ENCODE results near the gene OR4C45. TPM values are rescaled to one million over a fixed set of nuclear protein-coding genes. Genes with fewer than 3 reads are reported as not detected.

Gene OR4C45
- polyA plus RNA-seq, 1 donor from 2014 or later, result not detected

- TF ChIP-seq SMC3 (conservative IDR thresholded peaks at IDR 0.05; ENCODE audit: poor library complexity) (no peak), CTCF (IDR thresholded peaks at IDR 0.05; ENCODE audit: poor library complexity, severe bottlenecking) (no peak), POLR2AphosphoS5 (IDR thresholded peaks at IDR 0.05) (no peak), MXI1 (conservative IDR thresholded peaks at IDR 0.05; ENCODE audit: poor library complexity, severe bottlenecking) (no peak), TAF1 (IDR thresholded peaks at IDR 0.05; ENCODE audit: low read depth) (no peak)
- Histone ChIP-seq H3K9me2 (ENCODE audit: insufficient read depth, low read length) (no peaks in the 10 kb centered on the region), H3F3A (ENCODE audit: insufficient read depth, low read length, poor library complexity, severe bottlenecking) (no peaks in the 10 kb centered on the region), H3K27ac (ENCODE audit: low read length) (no peak overlapping the region), H3K4me3 (ENCODE audit: low read length) (no peak overlapping the region), H4K20me1 (ENCODE audit: insufficient read depth) (no peaks in the 10 kb centered on the region), H3K9me3 (ENCODE audit: low read length) (peaks cover 20% of the 10 kb centered on the region), H3K79me2 (replicated peaks; ENCODE audit: insufficient read depth, low read length) (no peaks in the 10 kb centered on the region), H3K36me3 (ENCODE audit: insufficient read depth, low read length) (no peaks in the 10 kb centered on the region), H3K4me2 (ENCODE audit: low read length) (no peak overlapping the region), H3K27me3 (ENCODE audit: insufficient read depth, low read depth, low read length) (no peaks in the 10 kb centered on the region), H3K9ac (ENCODE audit: low read length) (no peak overlapping the region), H2AFZ (ENCODE audit: low read depth, low read length) (no peak overlapping the region)
Observed at GRCh38 chr11:50074161-50074560, 41.5 kb downstream of the OR4C45 start.

GRCh38 chr11:50075856-50076255 lies 43.2 kb downstream of the OR4C45 start:
- TF ChIP-seq SMC3 (conservative IDR thresholded peaks at IDR 0.05; ENCODE audit: poor library complexity), result no peak
- TF ChIP-seq MXI1 (conservative IDR thresholded peaks at IDR 0.05; ENCODE audit: poor library complexity, severe bottlenecking), result no peak
- TF ChIP-seq EP300 (conservative IDR thresholded peaks at IDR 0.05; ENCODE audit: poor library complexity, severe bottlenecking), result no peak
- no peak for TF ChIP-seq EZH2 (IDR thresholded peaks at IDR 0.05; ENCODE audit: borderline replicate concordance, insufficient read depth, low read length, poor library complexity, severe bottlenecking)
- TF ChIP-seq REST (IDR thresholded peaks at IDR 0.05; ENCODE audit: borderline replicate concordance), result no peak

GRCh38 chr11:50077526-50077925 lies 44.9 kb downstream of the OR4C45 start:
- Histone ChIP-seq H4K20me1 (ENCODE audit: insufficient read depth) (no peaks in the 10 kb centered on the region), H3K4me2 (ENCODE audit: low read length) (no peak overlapping the region), H3K79me2 (replicated peaks; ENCODE audit: insufficient read depth, low read length) (no peaks in the 10 kb centered on the region), H3K9me3 (ENCODE audit: low read length) (peaks cover 16% of the 10 kb centered on the region), H3K9ac (ENCODE audit: low read length) (no peak overlapping the region), H3K9me2 (ENCODE audit: insufficient read depth, low read length) (no peaks in the 10 kb centered on the region), H3K27ac (ENCODE audit: low read length) (no peak overlapping the region), H3K36me3 (ENCODE audit: insufficient read depth, low read length) (no peaks in the 10 kb centered on the region), H2AFZ (ENCODE audit: low read depth, low read length) (no peak overlapping the region), H3F3A (ENCODE audit: insufficient read depth, low read length, poor library complexity, severe bottlenecking) (no peaks in the 10 kb centered on the region), H3K27me3 (ENCODE audit: insufficient read depth, low read depth, low read length) (no peaks in the 10 kb centered on the region), H3K4me3 (ENCODE audit: low read length) (no peak overlapping the region)
- TF ChIP-seq MXI1 (conservative IDR thresholded peaks at IDR 0.05; ENCODE audit: poor library complexity, severe bottlenecking) (no peak), SMC3 (conservative IDR thresholded peaks at IDR 0.05; ENCODE audit: poor library complexity) (no peak), REST (IDR thresholded peaks at IDR 0.05; ENCODE audit: borderline replicate concordance) (no peak), CTCF (IDR thresholded peaks at IDR 0.05; ENCODE audit: poor library complexity, severe bottlenecking) (no peak), EP300 (conservative IDR thresholded peaks at IDR 0.05; ENCODE audit: poor library complexity, severe bottlenecking) (no peak), RAD21 (conservative IDR thresholded peaks at IDR 0.05) (no peak), TAF1 (IDR thresholded peaks at IDR 0.05; ENCODE audit: low read depth) (no peak), POLR2AphosphoS5 (IDR thresholded peaks at IDR 0.05) (no peak), EZH2 (IDR thresholded peaks at IDR 0.05; ENCODE audit: borderline replicate concordance, insufficient read depth, low read length, poor library complexity, severe bottlenecking) (no peak)

More at GRCh38 chr11:50075856-50076255, 43.2 kb downstream of the OR4C45 start:
- H3K9me3 ChIP-seq (ENCODE audit: low read length), result peaks cover 20% of the 10 kb centered on the region
- H3K4me2 ChIP-seq (ENCODE audit: low read length), result no peak overlapping the region
- no peaks in the 10 kb centered on the region for H4K20me1 ChIP-seq (ENCODE audit: insufficient read depth)
- no peak overlapping the region for H3K9ac ChIP-seq (ENCODE audit: low read length)
- no peaks in the 10 kb centered on the region for H3K79me2 ChIP-seq (replicated peaks; ENCODE audit: insufficient read depth, low read length)
- H3K27me3 ChIP-seq (ENCODE audit: insufficient read depth, low read depth, low read length), result no peaks in the 10 kb centered on the region
- H3F3A ChIP-seq (ENCODE audit: insufficient read depth, low read length, poor library complexity, severe bottlenecking), result no peaks in the 10 kb centered on the region
- H2AFZ ChIP-seq (ENCODE audit: low read depth, low read length), result no peak overlapping the region
- H3K27ac ChIP-seq (ENCODE audit: low read length), result no peak overlapping the region
- no peaks in the 10 kb centered on the region for H3K36me3 ChIP-seq (ENCODE audit: insufficient read depth, low read length)
- H3K4me3 ChIP-seq (ENCODE audit: low read length), result no peak overlapping the region
- H3K9me2 ChIP-seq (ENCODE audit: insufficient read depth, low read length), result no peaks in the 10 kb centered on the region
